ENCODE data around the gene CHTF8. TPM values are rescaled to one million over a fixed set of nuclear protein-coding genes. Genes with fewer than 3 reads are reported as not detected.

Gene CHTF8
- total RNA-seq, 2 experiments from 2014 or later, result 25.8 to 28.5 TPM

DNA sequence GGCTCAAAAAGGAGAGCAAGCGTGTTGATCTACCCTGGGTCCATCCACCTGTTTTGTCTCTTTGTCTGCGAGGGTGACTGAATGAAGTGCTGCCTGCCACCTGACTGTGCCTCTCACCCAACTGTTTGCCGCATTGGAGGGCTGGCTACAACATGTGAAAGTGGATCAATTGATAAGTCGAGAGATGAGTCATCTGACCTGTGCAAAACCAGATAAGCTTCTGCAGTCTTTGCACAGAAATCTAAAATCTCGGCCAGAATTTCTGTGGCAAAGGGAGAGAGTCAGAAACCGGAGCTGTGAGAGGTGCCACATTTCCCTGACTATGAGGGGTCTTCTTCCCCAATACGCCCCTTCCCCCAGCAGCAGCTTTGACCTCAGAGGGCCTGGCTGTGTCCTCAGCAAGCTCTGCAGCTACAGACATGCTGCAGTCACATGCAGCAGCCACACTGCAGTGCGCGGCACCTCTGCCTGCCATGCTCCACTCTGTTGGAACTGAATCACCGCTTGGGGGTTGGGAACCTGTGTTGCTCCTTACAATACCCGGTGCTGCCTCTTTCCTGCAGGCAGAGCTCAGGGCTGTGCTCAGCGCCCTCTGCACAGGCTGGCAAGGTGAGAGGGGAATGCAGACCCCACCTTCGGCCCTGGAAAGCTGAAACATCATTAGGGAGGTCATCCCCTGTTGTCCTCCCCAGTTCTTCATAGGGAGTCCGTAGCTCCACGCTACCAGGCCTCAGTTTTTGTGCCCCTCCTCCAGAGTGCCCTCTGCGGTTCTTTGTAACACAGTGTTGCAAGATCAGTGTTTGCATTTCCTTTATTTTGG lies 43.1 kb downstream of the CHTF8 start:
- ATAC-seq (ENCODE audit: poor library complexity) (no peak), DNase-seq (peak in 1 of 14 experiments; percentile 9)
- CTCF ChIA-PET, result interaction anchor here (1.0 kb wide), 1 partner anchor 35 kb away, joined by 5 read pairs; no protein-coding TSS in a partner anchor
- H3K4me3 ChIP-seq (ENCODE audit: low read length), result no peak overlapping the region
- no peaks in the 10 kb centered on the region for H3K9me3 ChIP-seq (ENCODE audit: control insufficient read depth in 1 of 2, insufficient read depth in 1 of 2, low read length in 2 of 2)
- H3K36me3 ChIP-seq (ENCODE audit: insufficient read depth, low read length), result peaks cover 8% of the 10 kb centered on the region
- POLR2A ChIA-PET, result no interaction called here
- H3K4me1 Mint-ChIP-seq (ENCODE audit: low read depth), result no peaks in the 10 kb centered on the region
- no peak overlapping the region for H3K4me3 Mint-ChIP-seq
- intact Hi-C loops (cut with DNase I, micrococcal nuclease), result no loop called here
- peaks cover 10% of the 10 kb centered on the region for H3K4me1 ChIP-seq (ENCODE audit: insufficient read depth, low read length)
- no peaks in the 10 kb centered on the region for H3K27me3 Mint-ChIP-seq
- H3K36me3 Mint-ChIP-seq (ENCODE audit: low read depth), result peaks cover 20% of the 10 kb centered on the region
- H3K27ac Mint-ChIP-seq, result no peak overlapping the region
- no peak overlapping the region for H3K27ac ChIP-seq (ENCODE audit: low read depth in 1 of 2, low read length in 2 of 2)
- TF ChIP-seq, protein P1, sequence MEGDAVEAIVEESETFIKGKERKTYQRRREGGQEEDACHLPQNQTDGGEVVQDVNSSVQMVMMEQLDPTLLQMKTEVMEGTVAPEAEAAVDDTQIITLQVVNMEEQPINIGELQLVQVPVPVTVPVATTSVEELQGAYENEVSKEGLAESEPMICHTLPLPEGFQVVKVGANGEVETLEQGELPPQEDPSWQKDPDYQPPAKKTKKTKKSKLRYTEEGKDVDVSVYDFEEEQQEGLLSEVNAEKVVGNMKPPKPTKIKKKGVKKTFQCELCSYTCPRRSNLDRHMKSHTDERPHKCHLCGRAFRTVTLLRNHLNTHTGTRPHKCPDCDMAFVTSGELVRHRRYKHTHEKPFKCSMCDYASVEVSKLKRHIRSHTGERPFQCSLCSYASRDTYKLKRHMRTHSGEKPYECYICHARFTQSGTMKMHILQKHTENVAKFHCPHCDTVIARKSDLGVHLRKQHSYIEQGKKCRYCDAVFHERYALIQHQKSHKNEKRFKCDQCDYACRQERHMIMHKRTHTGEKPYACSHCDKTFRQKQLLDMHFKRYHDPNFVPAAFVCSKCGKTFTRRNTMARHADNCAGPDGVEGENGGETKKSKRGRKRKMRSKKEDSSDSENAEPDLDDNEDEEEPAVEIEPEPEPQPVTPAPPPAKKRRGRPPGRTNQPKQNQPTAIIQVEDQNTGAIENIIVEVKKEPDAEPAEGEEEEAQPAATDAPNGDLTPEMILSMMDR (IDR thresholded peaks at IDR 0.05), result no peak
- no peaks in the 10 kb centered on the region for H3K27me3 ChIP-seq (ENCODE audit: control insufficient read depth in 1 of 2, insufficient read depth in 2 of 2, low read length in 2 of 2)
- H3K9me3 Mint-ChIP-seq, result no peaks in the 10 kb centered on the region

DNA sequence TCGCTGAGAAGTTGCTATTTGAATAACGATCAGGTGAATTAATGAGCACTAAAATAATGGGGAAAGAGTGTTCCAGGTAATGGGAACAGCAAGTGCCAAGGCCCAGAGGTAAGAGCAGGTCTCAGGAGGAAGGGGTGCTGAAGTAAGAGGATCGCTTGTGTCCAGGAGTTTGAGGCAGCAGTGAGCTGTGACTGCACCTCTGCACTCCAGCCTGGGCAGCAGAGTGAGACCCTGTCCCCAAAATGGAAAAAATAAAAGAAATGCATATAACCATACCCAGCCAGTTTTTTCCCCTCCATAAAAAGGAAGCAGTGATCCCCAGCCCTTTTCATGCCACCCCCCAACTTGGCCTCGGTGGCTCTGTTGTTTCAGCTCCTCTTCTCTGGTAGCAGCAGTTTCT lies 43.7 kb downstream of the CHTF8 start:
- Histone ChIP-seq H3K4me1 (ENCODE audit: insufficient read depth, low read length) (peaks cover 10% of the 10 kb centered on the region), H3K9me3 (ENCODE audit: control insufficient read depth in 1 of 2, insufficient read depth in 1 of 2, low read length in 2 of 2) (no peaks in the 10 kb centered on the region), H3K27ac (ENCODE audit: low read depth in 1 of 2, low read length in 2 of 2) (no peak overlapping the region), H3K27me3 (ENCODE audit: control insufficient read depth in 1 of 2, insufficient read depth in 2 of 2, low read length in 2 of 2) (no peaks in the 10 kb centered on the region), H3K4me3 (ENCODE audit: low read length) (no peak overlapping the region), H3K36me3 (ENCODE audit: insufficient read depth, low read length) (peaks cover 14% of the 10 kb centered on the region)
- peaks cover 26% of the 10 kb centered on the region for H3K36me3 Mint-ChIP-seq (ENCODE audit: low read depth)
- intact Hi-C loops (cut with DNase I, micrococcal nuclease), result no loop called here
- no peaks in the 10 kb centered on the region for H3K27me3 Mint-ChIP-seq
- ATAC-seq (ENCODE audit: poor library complexity) (no peak), DNase-seq (no peak)
- no peak overlapping the region for H3K27ac Mint-ChIP-seq
- no peak overlapping the region for H3K4me3 Mint-ChIP-seq
- ChIA-PET POLR2A (no interaction called here), CTCF (interaction anchor here (1.0 kb wide), 1 partner anchor 35 kb away, joined by 5 read pairs; no protein-coding TSS in a partner anchor)
- TF ChIP-seq, protein P1 (IDR thresholded peaks at IDR 0.05), result no peak
- no peaks in the 10 kb centered on the region for H3K4me1 Mint-ChIP-seq (ENCODE audit: low read depth)
- H3K9me3 Mint-ChIP-seq, result no peaks in the 10 kb centered on the region

DNA sequence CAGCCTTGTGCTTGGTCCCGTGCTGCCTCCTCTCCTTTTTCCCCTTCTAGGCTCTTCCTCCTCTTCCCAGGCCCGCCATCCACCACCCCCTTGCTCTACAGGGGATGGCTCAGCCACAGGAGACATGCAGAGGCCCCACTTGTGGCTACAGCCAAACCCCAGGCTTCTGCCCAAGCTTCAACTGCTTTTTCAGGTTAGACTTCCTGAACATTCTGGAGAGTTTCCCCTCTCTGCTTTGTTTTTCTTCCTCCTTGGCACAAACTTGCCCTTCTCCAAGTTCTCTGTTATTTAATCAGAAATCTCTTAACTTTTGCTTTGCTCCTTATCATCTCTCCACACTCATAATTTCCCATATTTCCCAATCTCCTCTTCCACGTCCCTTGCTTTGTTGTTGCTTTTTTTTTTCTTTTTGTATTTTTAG lies 45.2 kb downstream of the CHTF8 start:
- TF ChIP-seq, protein P1 (IDR thresholded peaks at IDR 0.05), result no peak
- H3K4me1 Mint-ChIP-seq (ENCODE audit: low read depth), result no peaks in the 10 kb centered on the region
- ChIA-PET CTCF (no interaction called here), POLR2A (no interaction called here)
- H3K4me3 Mint-ChIP-seq, result no peak overlapping the region
- no peaks in the 10 kb centered on the region for H3K27me3 ChIP-seq (ENCODE audit: control insufficient read depth in 1 of 2, insufficient read depth in 2 of 2, low read length in 2 of 2)
- no peak for ATAC-seq (ENCODE audit: poor library complexity)
- DNase-seq, result no peak
- peaks cover 10% of the 10 kb centered on the region for H3K4me1 ChIP-seq (ENCODE audit: insufficient read depth, low read length)
- H3K36me3 Mint-ChIP-seq (ENCODE audit: low read depth), result peaks cover 36% of the 10 kb centered on the region
- H3K36me3 ChIP-seq (ENCODE audit: insufficient read depth, low read length), result peaks cover 19% of the 10 kb centered on the region
- H3K4me3 ChIP-seq (ENCODE audit: low read length), result no peak overlapping the region
- no peaks in the 10 kb centered on the region for H3K9me3 Mint-ChIP-seq
- H3K27me3 Mint-ChIP-seq, result no peaks in the 10 kb centered on the region
- no peak overlapping the region for H3K27ac Mint-ChIP-seq
- no peak overlapping the region for H3K27ac ChIP-seq (ENCODE audit: low read depth in 1 of 2, low read length in 2 of 2)
- intact Hi-C loops (cut with DNase I, micrococcal nuclease), result no loop called here
- no peaks in the 10 kb centered on the region for H3K9me3 ChIP-seq (ENCODE audit: control insufficient read depth in 1 of 2, insufficient read depth in 1 of 2, low read length in 2 of 2)

Data from CD4-positive, alpha-beta T cell (primary cell).